Measurements from ENCODE around the gene CDC20. TPM values are rescaled to one million over a fixed set of nuclear protein-coding genes. Genes with fewer than 3 reads are reported as not detected.

The CDC20 gene
- total RNA-seq, 4 donors from 2014 or later: 1.2 to 6.5 (median 2.2) TPM

DNA sequence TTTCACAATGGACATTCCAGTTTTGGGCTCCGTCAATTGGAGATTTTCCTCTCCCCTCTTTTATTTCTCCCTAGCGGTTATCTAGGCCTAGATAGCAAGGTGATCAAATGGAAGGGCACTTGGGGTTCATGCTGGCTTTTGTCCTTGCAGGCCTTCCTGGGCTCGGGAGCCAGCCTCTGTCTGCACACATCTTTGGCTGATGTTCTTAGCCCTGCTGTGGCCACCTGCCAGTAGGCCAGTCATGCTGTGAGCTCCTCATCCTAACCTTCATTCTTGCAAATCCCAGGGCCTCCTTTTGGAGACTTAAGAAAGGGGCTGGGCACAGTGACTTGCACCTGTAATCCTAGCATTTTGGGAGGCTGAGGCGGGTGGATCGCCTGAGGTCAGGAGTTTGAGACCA, 44.5 kb upstream of the CDC20 start:
- TF ChIP-seq, protein P1, sequence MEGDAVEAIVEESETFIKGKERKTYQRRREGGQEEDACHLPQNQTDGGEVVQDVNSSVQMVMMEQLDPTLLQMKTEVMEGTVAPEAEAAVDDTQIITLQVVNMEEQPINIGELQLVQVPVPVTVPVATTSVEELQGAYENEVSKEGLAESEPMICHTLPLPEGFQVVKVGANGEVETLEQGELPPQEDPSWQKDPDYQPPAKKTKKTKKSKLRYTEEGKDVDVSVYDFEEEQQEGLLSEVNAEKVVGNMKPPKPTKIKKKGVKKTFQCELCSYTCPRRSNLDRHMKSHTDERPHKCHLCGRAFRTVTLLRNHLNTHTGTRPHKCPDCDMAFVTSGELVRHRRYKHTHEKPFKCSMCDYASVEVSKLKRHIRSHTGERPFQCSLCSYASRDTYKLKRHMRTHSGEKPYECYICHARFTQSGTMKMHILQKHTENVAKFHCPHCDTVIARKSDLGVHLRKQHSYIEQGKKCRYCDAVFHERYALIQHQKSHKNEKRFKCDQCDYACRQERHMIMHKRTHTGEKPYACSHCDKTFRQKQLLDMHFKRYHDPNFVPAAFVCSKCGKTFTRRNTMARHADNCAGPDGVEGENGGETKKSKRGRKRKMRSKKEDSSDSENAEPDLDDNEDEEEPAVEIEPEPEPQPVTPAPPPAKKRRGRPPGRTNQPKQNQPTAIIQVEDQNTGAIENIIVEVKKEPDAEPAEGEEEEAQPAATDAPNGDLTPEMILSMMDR (IDR thresholded peaks at IDR 0.05; ENCODE audit: low read depth): no peak

DNA sequence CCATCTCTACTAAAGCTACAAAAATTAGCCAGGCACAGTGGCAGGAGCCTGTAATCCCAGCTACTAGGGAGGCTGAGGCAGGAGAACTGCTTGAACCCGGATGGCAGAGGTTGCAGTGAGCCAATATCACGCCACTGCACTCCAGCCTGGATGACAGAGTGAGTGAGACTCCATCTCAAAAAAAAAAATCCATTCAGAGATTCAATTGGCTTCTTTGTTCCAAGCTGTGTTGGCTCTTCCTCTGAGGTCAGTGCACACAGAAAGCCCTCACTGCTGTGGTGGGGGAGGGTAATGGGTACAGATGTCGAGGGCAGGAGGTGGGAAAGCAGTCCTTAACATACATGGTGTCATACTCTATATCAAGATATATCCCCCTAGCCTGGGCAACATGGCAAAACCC, 43.3 kb upstream of the CDC20 start:
- TF ChIP-seq, protein P1 (IDR thresholded peaks at IDR 0.05; ENCODE audit: low read depth): no peak

DNA sequence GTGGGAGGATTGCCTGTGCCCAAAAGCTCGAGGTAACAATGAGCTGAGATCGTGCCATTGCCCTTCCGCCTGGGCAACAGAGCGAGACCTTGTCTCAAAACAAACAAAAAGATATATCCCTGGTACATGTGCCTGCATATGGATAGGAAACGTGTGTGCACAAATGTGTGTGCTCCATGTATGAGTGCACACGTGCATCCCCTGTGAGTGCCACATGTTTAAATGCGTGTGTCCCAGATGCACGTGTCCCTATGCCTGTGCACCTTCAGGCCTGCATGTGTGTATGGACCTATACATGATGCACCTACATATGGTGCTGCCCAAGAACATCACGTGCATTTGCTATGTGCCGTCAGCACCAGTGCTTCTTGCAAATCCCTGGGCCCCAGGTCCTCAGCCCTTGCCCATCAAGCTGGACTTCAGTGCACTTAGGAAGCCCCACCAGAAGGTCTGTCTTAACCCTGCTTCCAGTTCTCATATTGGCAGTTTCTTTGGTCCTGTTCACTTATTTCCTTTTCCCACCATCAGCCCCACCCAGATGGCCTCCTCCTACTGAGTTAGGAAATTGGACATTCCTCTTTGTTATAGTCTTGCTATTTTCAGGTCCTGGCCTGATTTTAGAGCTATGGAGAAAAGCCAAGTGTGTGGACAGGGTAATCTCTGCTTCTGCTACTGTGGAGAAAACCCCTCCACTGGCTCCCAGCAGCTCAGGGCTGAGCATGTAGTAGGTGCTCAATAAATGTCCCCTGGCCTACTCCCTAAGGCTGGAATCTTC, 42.6 kb upstream of the CDC20 start:
- TF ChIP-seq, protein P1 (IDR thresholded peaks at IDR 0.05; ENCODE audit: low read depth): no peak

GRCh38 chr1:43316738-43317520, 41.9 kb upstream of the CDC20 start:
- TF ChIP-seq, protein P1 (IDR thresholded peaks at IDR 0.05; ENCODE audit: low read depth): no peak

- TF ChIP-seq, protein P1 (IDR thresholded peaks at IDR 0.05; ENCODE audit: low read depth): no peak
Observed at GRCh38 chr1:43317817-43318471, 40.8 kb upstream of the CDC20 start.

DNA sequence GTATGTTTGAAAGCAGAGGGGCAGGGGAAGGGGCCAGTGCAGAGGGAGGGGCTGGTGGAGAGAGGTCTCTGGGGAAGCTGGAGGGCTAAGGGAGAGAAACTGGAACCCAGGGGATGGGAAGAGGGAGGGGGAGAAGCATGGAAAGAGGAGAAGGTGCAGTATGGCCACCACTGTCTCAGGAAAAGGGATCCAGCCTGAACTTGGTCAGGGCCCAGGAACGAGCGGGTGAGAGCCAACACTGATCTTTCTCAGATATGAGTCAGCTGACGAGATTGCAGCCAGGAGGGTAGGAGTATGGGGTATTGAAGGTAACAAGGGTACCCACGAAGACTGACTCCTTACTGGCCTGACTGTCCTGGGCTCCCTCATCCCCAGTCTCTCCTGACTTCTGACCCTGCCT, 40.0 kb upstream of the CDC20 start:
- TF ChIP-seq, protein P1 (IDR thresholded peaks at IDR 0.05; ENCODE audit: low read depth): no peak

DNA sequence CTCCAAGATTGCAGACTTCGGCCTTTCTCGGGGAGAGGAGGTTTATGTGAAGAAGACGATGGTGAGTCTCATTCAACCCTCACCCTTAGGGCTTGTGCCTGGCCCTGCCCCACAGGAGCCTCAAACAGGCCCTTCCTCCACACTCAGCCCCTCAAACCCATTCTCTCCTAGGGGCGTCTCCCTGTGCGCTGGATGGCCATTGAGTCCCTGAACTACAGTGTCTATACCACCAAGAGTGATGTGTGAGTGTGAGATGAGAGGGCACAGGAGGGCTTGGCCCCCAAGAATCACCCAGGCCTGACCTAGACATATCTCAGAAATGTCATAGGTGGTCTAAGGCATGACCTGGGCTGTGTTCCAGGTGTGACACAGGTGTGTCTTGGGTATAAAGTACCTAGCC, 39.5 kb upstream of the CDC20 start:
- TF ChIP-seq, protein P1 (IDR thresholded peaks at IDR 0.05; ENCODE audit: low read depth): no peak

Data from subcutaneous adipose tissue (tissue), 4 donors.